ENCODE measurements around the gene PDZRN4.

- TF ChIP-seq CTCF (IDR thresholded peaks at IDR 0.05) (no peak), EP300 (IDR thresholded peaks at IDR 0.05) (no peak), CHD2 (IDR thresholded peaks at IDR 0.05; ENCODE audit: low read length, partially characterized antibody) (no peak), POLR2AphosphoS2 (conservative IDR thresholded peaks at IDR 0.05; ENCODE audit: low read length) (no peak), EHMT2 (IDR thresholded peaks at IDR 0.05; ENCODE audit: low read depth) (no peak), RAD21 (conservative IDR thresholded peaks at IDR 0.05 in 1 of 2, IDR thresholded peaks at IDR 0.05 in 1 of 2) (no peak), JUNB (IDR thresholded peaks at IDR 0.05) (no peak)
These were observed 349.4 kb downstream of the PDZRN4 start for GRCh38 chr12:41537522-41537921.
